SK-N-SH treated with all-trans-retinoic acid at 6 μM for 48 hours (cell line): ENCODE data around the gene TXLNA.

Source experiments
- ARNTL ChIP-seq: fragments of 450-650 bp; formaldehyde crosslinking; IDR thresholded peaks from 2 replicates; pipeline ENCODE4 v1.5.0; 2020; ENCODE audit warnings: low read depth, mild to moderate bottlenecking, moderate library complexity, borderline replicate concordance
- ESRRG ChIP-seq: fragments of 250-450 bp; sonication (Bioruptor Pico); IDR thresholded peaks from 2 replicates; pipeline ENCODE4 v1.6.1; 2021; ENCODE audit warnings: mild to moderate bottlenecking
- GLIS3 ChIP-seq: fragments of 250-450 bp; sonication (Bioruptor Pico); IDR thresholded peaks from 2 replicates; pipeline ENCODE4 v1.5.0; 2020; ENCODE audit warnings: mild to moderate bottlenecking, moderate library complexity
- ISL1 ChIP-seq: fragments of 250-450 bp; sonication (Bioruptor Pico); IDR thresholded peaks from 2 replicates; pipeline ENCODE4 v2.1.2; 2022; ENCODE audit warnings: mild to moderate bottlenecking, moderate library complexity
- PPARA ChIP-seq: fragments of 250-450 bp; sonication (Bioruptor Pico); IDR thresholded peaks from 2 replicates; pipeline ENCODE4 v1.5.0; 2020; ENCODE audit warnings: mild to moderate bottlenecking, borderline replicate concordance
- TCF4 ChIP-seq: fragments of 250-450 bp; sonication (Bioruptor Pico); IDR thresholded peaks from 2 replicates; pipeline ENCODE4 v1.8.0; 2021; ENCODE audit warnings: mild to moderate bottlenecking, moderate library complexity, borderline replicate concordance
- ZC3H10 ChIP-seq: fragments of 250-450 bp; sonication (Bioruptor Pico); IDR thresholded peaks from 2 replicates; pipeline ENCODE4 v1.5.1; 2021; ENCODE audit warnings: mild to moderate bottlenecking, moderate library complexity
- TF ChIP-seq, protein P1 (sequence below): fragments of 250-450 bp; sonication (Bioruptor Pico); IDR thresholded peaks from 2 replicates; pipeline ENCODE4 v1.8.0; 2020; ENCODE audit warnings: mild to moderate bottlenecking, moderate library complexity, borderline replicate concordance

DNA sequence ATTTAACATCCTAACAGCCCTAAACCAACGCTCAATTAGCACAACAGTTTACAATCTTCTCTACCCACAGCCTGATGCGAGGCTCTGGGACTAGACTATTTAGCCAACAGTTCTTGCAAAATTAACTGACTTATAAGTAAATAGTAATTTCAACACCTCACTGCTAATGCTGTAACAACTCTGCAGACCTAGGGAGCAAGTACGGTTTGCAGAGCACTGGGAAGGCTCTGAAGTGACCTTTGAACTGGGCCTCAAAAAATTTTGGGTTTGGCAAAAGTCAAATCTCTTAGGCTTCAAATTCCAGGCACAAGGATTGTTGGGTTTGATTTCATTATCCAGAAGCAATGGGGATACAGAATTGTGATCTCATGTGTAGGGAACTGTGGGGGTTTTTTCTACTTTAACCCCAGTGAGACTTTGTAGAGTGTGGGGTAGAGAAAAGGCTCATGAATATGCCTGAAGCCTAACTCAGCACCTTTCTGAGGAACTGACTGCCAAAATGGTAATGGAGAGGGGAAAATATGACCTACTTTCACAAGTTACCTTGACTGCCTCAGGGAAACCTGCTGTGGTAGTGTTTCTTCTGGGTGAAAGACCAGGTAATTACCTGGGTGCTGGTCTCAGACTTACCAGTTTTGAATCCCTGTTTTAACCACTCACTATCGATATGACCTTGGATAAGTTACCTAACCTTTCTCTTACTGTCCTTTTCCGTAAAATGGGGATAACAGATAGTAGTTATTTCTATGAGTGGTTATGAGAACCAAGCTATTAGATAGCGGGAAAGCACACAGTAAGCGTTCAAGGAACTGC, 889 bp upstream of the TXLNA start:
- TF ChIP-seq, protein P1, sequence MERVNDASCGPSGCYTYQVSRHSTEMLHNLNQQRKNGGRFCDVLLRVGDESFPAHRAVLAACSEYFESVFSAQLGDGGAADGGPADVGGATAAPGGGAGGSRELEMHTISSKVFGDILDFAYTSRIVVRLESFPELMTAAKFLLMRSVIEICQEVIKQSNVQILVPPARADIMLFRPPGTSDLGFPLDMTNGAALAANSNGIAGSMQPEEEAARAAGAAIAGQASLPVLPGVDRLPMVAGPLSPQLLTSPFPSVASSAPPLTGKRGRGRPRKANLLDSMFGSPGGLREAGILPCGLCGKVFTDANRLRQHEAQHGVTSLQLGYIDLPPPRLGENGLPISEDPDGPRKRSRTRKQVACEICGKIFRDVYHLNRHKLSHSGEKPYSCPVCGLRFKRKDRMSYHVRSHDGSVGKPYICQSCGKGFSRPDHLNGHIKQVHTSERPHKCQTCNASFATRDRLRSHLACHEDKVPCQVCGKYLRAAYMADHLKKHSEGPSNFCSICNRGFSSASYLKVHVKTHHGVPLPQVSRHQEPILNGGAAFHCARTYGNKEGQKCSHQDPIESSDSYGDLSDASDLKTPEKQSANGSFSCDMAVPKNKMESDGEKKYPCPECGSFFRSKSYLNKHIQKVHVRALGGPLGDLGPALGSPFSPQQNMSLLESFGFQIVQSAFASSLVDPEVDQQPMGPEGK, result no peak
- no peak for TF ChIP-seq TCF4 (CRISPR knock-in tag)
- no peak for TF ChIP-seq PPARA (CRISPR knock-in tag)
- TF ChIP-seq ARNTL (CRISPR knock-in tag), result no peak
- no peak for TF ChIP-seq ISL1
- no peak for TF ChIP-seq GLIS3
- no peak for TF ChIP-seq ZC3H10 (CRISPR knock-in tag)
- no peak for TF ChIP-seq ESRRG (CRISPR knock-in tag)
